Neural progenitor cell (in vitro differentiated cells): Measurements from ENCODE around the gene CDH13.

ENCODE experiments used
- EZH2 ChIP-seq: fragments of 200-600 bp; sonication (generic); IDR thresholded peaks from 2 replicates; pipeline ENCODE4 v1.6.1; 2017; ENCODE audit warnings: antibody characterized with exemption, mild to moderate bottlenecking, moderate library complexity
- TF ChIP-seq, protein P1 (sequence below): fragments of 200-600 bp; sonication (generic); IDR thresholded peaks from 2 replicates; pipeline ENCODE4 v1.5.1; 2017; ENCODE audit warnings: antibody characterized with exemption, mild to moderate bottlenecking

DNA sequence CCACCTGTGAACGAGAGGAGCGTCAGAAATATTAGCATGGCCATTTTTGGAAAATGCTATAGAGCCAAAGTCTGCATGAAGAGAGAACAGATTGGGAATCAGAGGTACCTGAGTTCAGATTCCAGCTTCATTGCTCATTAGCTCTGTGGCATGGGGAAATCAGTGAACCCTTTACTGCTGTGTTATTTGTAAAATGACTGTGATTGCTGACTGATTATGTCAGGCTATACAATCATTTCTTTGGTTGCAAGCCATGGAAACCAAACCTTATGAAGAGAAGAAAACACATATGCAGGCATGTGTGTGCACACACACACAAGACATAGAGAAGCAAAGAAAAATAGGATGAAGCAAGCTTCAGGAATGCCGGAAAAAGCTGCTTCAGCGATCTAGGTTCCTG lies 1079.6 kb downstream of the CDH13 start:
- TF ChIP-seq EZH2 = no peak
- TF ChIP-seq, protein P1, sequence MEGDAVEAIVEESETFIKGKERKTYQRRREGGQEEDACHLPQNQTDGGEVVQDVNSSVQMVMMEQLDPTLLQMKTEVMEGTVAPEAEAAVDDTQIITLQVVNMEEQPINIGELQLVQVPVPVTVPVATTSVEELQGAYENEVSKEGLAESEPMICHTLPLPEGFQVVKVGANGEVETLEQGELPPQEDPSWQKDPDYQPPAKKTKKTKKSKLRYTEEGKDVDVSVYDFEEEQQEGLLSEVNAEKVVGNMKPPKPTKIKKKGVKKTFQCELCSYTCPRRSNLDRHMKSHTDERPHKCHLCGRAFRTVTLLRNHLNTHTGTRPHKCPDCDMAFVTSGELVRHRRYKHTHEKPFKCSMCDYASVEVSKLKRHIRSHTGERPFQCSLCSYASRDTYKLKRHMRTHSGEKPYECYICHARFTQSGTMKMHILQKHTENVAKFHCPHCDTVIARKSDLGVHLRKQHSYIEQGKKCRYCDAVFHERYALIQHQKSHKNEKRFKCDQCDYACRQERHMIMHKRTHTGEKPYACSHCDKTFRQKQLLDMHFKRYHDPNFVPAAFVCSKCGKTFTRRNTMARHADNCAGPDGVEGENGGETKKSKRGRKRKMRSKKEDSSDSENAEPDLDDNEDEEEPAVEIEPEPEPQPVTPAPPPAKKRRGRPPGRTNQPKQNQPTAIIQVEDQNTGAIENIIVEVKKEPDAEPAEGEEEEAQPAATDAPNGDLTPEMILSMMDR = no peak
